Breast epithelium (tissue), 4 donors: Measurements from ENCODE around the gene SARS2. TPM values are rescaled to one million over a fixed set of nuclear protein-coding genes. Genes with fewer than 3 reads are reported as not detected.

Experiments
- DNase-seq, 2 donors: peaks; one replicate each; pipeline ENCODE4 v3.0.0-alpha.2; 2019; ENCODE audit warnings: low spot score in 2 of 2
- H3K27ac ChIP-seq, 2 donors: fragments of 200-600 bp; sonication (generic) in 1 of 2; one replicate each; pipeline ENCODE4 v1.5.1; 2016 to 2019; ENCODE audit warnings: mild to moderate bottlenecking in 1 of 2
- H3K27me3 ChIP-seq, 2 donors: fragments of 200-600 bp; sonication (generic) in 1 of 2; one replicate each; pipeline versions ENCODE4 v1.5.1 to v1.6.0; 2017 to 2019; ENCODE audit warnings: control low read depth in 1 of 2, mild to moderate bottlenecking in 1 of 2
- H3K36me3 ChIP-seq: fragments of 200-600 bp; one replicate; pipeline ENCODE4 v1.5.1; 2019
- H3K4me1 ChIP-seq, 2 donors: fragments of 200-600 bp; sonication (generic); one replicate each; pipeline ENCODE4 v1.5.1; 2016 to 2019; ENCODE audit warnings: control low read depth in 1 of 2
- H3K4me3 ChIP-seq, 3 donors: fragments of 200-600 bp; sonication (generic); 1 replicate in 2 of 3; 2 replicates in 1 of 3; pipeline ENCODE4 v1.5.1; 2016 to 2019; ENCODE audit warnings: mild to moderate bottlenecking in 3 of 3, moderate library complexity in 2 of 3
- H3K9me3 ChIP-seq, 2 donors: fragments of 200-600 bp; sonication (generic) in 1 of 2; one replicate each; pipeline ENCODE4 v1.5.1; 2016 to 2019; ENCODE audit warnings: control low read depth in 1 of 2
- CTCF ChIP-seq, 3 donors: fragments of 450-650 bp; IDR thresholded peaks; one replicate each; pipeline ENCODE4 v1.5.1; 2016 to 2017; ENCODE audit warnings: antibody characterized with exemption in 3 of 3, mild to moderate bottlenecking in 3 of 3, moderate library complexity in 3 of 3
- POLR2A ChIP-seq: fragments of 450-650 bp; IDR thresholded peaks from one replicate; pipeline ENCODE4 v1.6.1; 2016; ENCODE audit warnings: antibody characterized with exemption, mild to moderate bottlenecking, moderate library complexity
- POLR2AphosphoS5 ChIP-seq, 3 donors: sonication (generic); formaldehyde crosslinking; IDR thresholded peaks; one replicate each; pipeline ENCODE4 v1.6.1; 2017; ENCODE audit warnings: antibody characterized with exemption in 3 of 3
- intact Hi-C: fragments of 100-400 bp; cut with DNase I; formaldehyde crosslinking; loops from one replicate; pipeline ENCODE4 v1.15.1; 2023; ENCODE audit warnings: low total_unique reads
- total RNA-seq, 3 donors: library from RNA; depleted of rRNA; stranded (reverse); fragments of >200 nt; gene quantifications; one replicate each; pipeline ENCODE4 v1.1.0, GENCODE V29; 2016

Gene SARS2
- total RNA-seq, 3 donors from 2014 or later: 10.9 to 22.6 (median 18.9) TPM

- no peak for DNase-seq
- Histone ChIP-seq H3K4me1 (no peaks in the 10 kb centered on the region), H3K36me3 (no peaks in the 10 kb centered on the region), H3K9me3 (no peaks in the 10 kb centered on the region), H3K4me3 (no peak overlapping the region), H3K27ac (no peak overlapping the region), H3K27me3 (no peaks in the 10 kb centered on the region)
- intact Hi-C loops: no loop called here
- TF ChIP-seq CTCF (IDR thresholded peaks at IDR 0.05) (no peak), POLR2A (no peak), POLR2AphosphoS5 (IDR thresholded peaks at IDR 0.05) (no peak)
Measured at GRCh38 chr19:38880882-38881609, 49.5 kb downstream of the SARS2 start.

- DNase-seq: no peak
- no peaks in the 10 kb centered on the region for H3K27me3 ChIP-seq
Measured at GRCh38 chr19:38880076-38880881, 50.3 kb downstream of the SARS2 start.

GRCh38 chr19:38879400-38879751, 51.2 kb downstream of the SARS2 start:
- Histone ChIP-seq H3K36me3 (no peaks in the 10 kb centered on the region), H3K4me3 (no peak overlapping the region), H3K4me1 (no peaks in the 10 kb centered on the region), H3K27me3 (no peaks in the 10 kb centered on the region), H3K9me3 (no peaks in the 10 kb centered on the region), H3K27ac (no peak overlapping the region)
- DNase-seq: no peak
- TF ChIP-seq POLR2AphosphoS5 (IDR thresholded peaks at IDR 0.05) (no peak), POLR2A (no peak), CTCF (IDR thresholded peaks at IDR 0.05) (no peak)
- intact Hi-C loops: no loop called here

More at GRCh38 chr19:38880076-38880881, 50.3 kb downstream of the SARS2 start:
- Histone ChIP-seq H3K4me1 (no peaks in the 10 kb centered on the region), H3K9me3 (no peaks in the 10 kb centered on the region), H3K27ac (no peak overlapping the region), H3K4me3 (no peak overlapping the region), H3K36me3 (no peaks in the 10 kb centered on the region)
- intact Hi-C loops: no loop called here
- no peak for TF ChIP-seq CTCF (IDR thresholded peaks at IDR 0.05)
- no peak for TF ChIP-seq POLR2A
- no peak for TF ChIP-seq POLR2AphosphoS5 (IDR thresholded peaks at IDR 0.05)

GRCh38 chr19:38878575-38879399, 51.8 kb downstream of the SARS2 start:
- Histone ChIP-seq H3K4me1 (no peaks in the 10 kb centered on the region), H3K36me3 (no peaks in the 10 kb centered on the region), H3K9me3 (no peaks in the 10 kb centered on the region), H3K27me3 (no peaks in the 10 kb centered on the region), H3K27ac (peak overlapping the region; percentile 61 to 70), H3K4me3 (no peak overlapping the region)
- DNase-seq: no peak
- TF ChIP-seq POLR2AphosphoS5 (IDR thresholded peaks at IDR 0.05) (no peak), POLR2A (no peak), CTCF (IDR thresholded peaks at IDR 0.05) (no peak)
- intact Hi-C loops: no loop called here
